GM12872 (cell line): ENCODE measurements around the gene MACC1.

Experiments
- CTCF ChIP-seq: IDR thresholded peaks from 3 replicates; pipeline ENCODE4 v1.5.1; 2011; ENCODE audit warnings: low read depth, mild to moderate bottlenecking, low read length, moderate library complexity; ENCODE audit not compliant: insufficient read depth

MACC1 gene

GRCh38 chr7:20237464-20238193 lies 20.4 kb upstream of the MACC1 start:
- TF ChIP-seq CTCF, result no peak

GRCh38 chr7:20236790-20237189 lies 19.6 kb upstream of the MACC1 start:
- no peak for TF ChIP-seq CTCF

GRCh38 chr7:20236043-20236442 lies 18.9 kb upstream of the MACC1 start:
- no peak for TF ChIP-seq CTCF

GRCh38 chr7:20235288-20235687 lies 18.1 kb upstream of the MACC1 start:
- TF ChIP-seq CTCF, result no peak

- no peak for TF ChIP-seq CTCF
Measured at GRCh38 chr7:20233362-20233761, 16.2 kb upstream of the MACC1 start.

GRCh38 chr7:20232848-20233247 lies 15.7 kb upstream of the MACC1 start:
- no peak for TF ChIP-seq CTCF

GRCh38 chr7:20229646-20230500 lies 12.7 kb upstream of the MACC1 start:
- no peak for TF ChIP-seq CTCF
